Stimulated activated CD4-positive, alpha-beta T cell treated with anti-CD3 and anti-CD28 coated beads, TNF-alpha, amount 100 ng/mL, for 4 hours (primary cell): ENCODE data around the gene PPT1.
A peak's percentile ranks its signal among the peaks of the same experiment; 100 is the strongest.
"Not testable (repeated sequence)": the region's sequence is repeated elsewhere in the genome, so short reads cannot be mapped to it uniquely, and the experiment has no call there.

ENCODE experiments used
- DNase-seq, 3 experiments: peaks; one replicate each; pipeline ENCODE4 v3.0.0-alpha.2; 2020; ENCODE audit warnings: low read depth in 3 of 3

Gene PPT1

GRCh38 chr1:40057310-40058030 lies 39.6 kb downstream of the PPT1 start:
- no peak for DNase-seq

- DNase-seq, result no peak
Observed at GRCh38 chr1:40056519-40057309, 40.3 kb downstream of the PPT1 start.

- DNase-seq, result no peak
Observed at GRCh38 chr1:40053138-40053887, 43.7 kb downstream of the PPT1 start.

GRCh38 chr1:40050863-40051262 lies 46.2 kb downstream of the PPT1 start:
- DNase-seq, result no peak

- no peak for DNase-seq
Observed at GRCh38 chr1:40049725-40050124, 47.3 kb downstream of the PPT1 start.

GRCh38 chr1:40047769-40048168 lies 49.3 kb downstream of the PPT1 start:
- DNase-seq, result no peak

- DNase-seq, result no peak
Observed at GRCh38 chr1:40047276-40047675, 49.8 kb downstream of the PPT1 start.

GRCh38 chr1:40045766-40046165 lies 51.3 kb downstream of the PPT1 start:
- no peak for DNase-seq

GRCh38 chr1:40045182-40045581 lies 51.9 kb downstream of the PPT1 start:
- DNase-seq, result no peak

- no peak for DNase-seq
Observed at GRCh38 chr1:40044110-40044509, 52.9 kb downstream of the PPT1 start.

- DNase-seq, result no peak
Observed at GRCh38 chr1:40042341-40042740, 54.7 kb downstream of the PPT1 start.

- DNase-seq, result no peak
Observed at GRCh38 chr1:40041466-40041838, 55.6 kb downstream of the PPT1 start.

- peak; percentile 99 to 100 (median 99) for DNase-seq
Observed at GRCh38 chr1:40040511-40041465, 56.3 kb downstream of the PPT1 start, which contains the start of gene CAP1. Gene CAP1, plus strand, starts transcription at chr1:40040729. Its CDS starts 18,618 bp downstream, at chr1:40059347.

GRCh38 chr1:40039757-40040510 lies 57.1 kb downstream of the PPT1 start:
- peak; percentile 26 to 46 (median 35) for DNase-seq

GRCh38 chr1:40039245-40039756 lies 57.8 kb downstream of the PPT1 start:
- no peak for DNase-seq

- no peak for DNase-seq
Observed at GRCh38 chr1:40038697-40039096, 58.4 kb downstream of the PPT1 start.

GRCh38 chr1:40037254-40037653 lies 59.8 kb downstream of the PPT1 start:
- DNase-seq, result not testable (repeated sequence)

- no peak for DNase-seq
Observed at GRCh38 chr1:40036574-40036973, 60.5 kb downstream of the PPT1 start.

GRCh38 chr1:40034869-40035268 lies 62.2 kb downstream of the PPT1 start:
- no peak for DNase-seq

GRCh38 chr1:40032240-40032891 lies 64.7 kb downstream of the PPT1 start:
- peak in 2 of 3 experiments; percentile 12 to 30 for DNase-seq
